Measurements from ENCODE around the gene RELCH. TPM values are rescaled to one million over a fixed set of nuclear protein-coding genes. Genes with fewer than 3 reads are reported as not detected.

RELCH gene
- total and polyA plus RNA-seq, 2 donors, result 12.8 to 73.3 TPM

DNA sequence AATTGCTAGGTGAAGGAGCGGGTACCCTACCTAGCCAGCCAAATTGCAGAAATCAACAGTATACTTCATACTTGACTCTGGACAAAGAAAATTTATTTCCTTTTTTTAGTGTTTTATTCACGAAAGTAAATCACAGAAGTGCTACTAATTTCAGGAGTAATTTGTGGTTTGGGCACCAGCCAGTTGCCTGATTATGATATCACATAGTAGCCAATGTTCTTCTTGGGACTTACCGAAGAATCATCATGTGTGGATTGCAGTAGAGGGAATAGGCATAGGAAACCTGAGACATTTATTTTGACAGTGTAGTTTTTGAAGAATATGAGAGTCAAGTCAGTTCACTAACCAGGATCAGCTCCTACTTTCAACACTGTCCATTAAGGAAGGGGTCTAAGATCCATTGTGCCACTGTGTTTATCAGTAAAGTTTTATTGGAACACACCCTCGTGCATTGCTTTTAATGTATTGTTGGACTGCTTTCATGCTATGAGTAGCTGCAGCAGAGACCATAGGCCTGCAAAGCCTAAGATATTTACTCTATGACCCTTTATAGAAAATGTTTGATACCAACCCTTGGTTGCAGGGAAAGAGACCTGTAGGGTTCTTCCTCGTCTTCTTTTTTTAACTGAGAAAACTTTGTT lies 170.1 kb downstream of the RELCH start:
- no peak overlapping the region for H3K4me3 ChIP-seq (ENCODE audit: low read depth, low read length)
- H3K4me1 ChIP-seq (ENCODE audit: insufficient read depth), result no peaks in the 10 kb centered on the region
- 78% methylated on average over 5 of the region's 5 CpGs for whole genome bisulfite sequencing
- no peak overlapping the region for H3K27ac ChIP-seq (ENCODE audit: low read depth)
- no peaks in the 10 kb centered on the region for H3K36me3 ChIP-seq (ENCODE audit: insufficient read depth)
- DNase-seq (ENCODE audit: extremely low spot score), result no peak

Small RNAs within 50 kb of the gene (small RNA-seq; reads per million reads assigned to genes)
- gene RF00019, result not detected

Other genes with a start within 250 kb of the RELCH start
- 84.6 TPM for gene PIGN, start 199 bp upstream of the RELCH start, total RNA-seq
- 10.7 TPM for gene PIGN, start 199 bp upstream of the RELCH start, polyA plus RNA-seq
- gene TNFRSF11A, start 138.1 kb downstream of the RELCH start, total RNA-seq, result 11.1 TPM
- 1.6 TPM for gene TNFRSF11A, start 138.1 kb downstream of the RELCH start, polyA plus RNA-seq